Activated CD8-positive, alpha-beta T cell treated with anti-CD3 and anti-CD28 coated beads for 36 hours (primary cell): Measurements from ENCODE around the gene TMEM208. TPM values are rescaled to one million over a fixed set of nuclear protein-coding genes. Genes with fewer than 3 reads are reported as not detected.

Experiments used
- ATAC-seq: fragments of 200-7000 bp; cut with Tn5 transposase; one replicate; pipeline ENCODE4 v1.10.0; 2021; ENCODE audit warnings: mild to moderate bottlenecking, moderate library complexity
- CTCF ChIA-PET: fragments of 350-600 bp; sonication (Branson Sonifier 250); formaldehyde crosslinking; loops from one replicate; lab custom pipeline; 2021; ENCODE audit warnings: antibody characterized with exemption; lab: Charles Lee
- POLR2A ChIA-PET: fragments of 350-600 bp; sonication (Branson Sonifier 250); formaldehyde crosslinking; loops from one replicate; lab custom pipeline; 2021; ENCODE audit warnings: antibody characterized with exemption; lab: Charles Lee
- DNase-seq: peaks from one replicate; pipeline ENCODE4 v3.0.0-alpha.2; 2020
- H3K27ac Mint-ChIP-seq: one replicate; pipeline ENCODE4 v1.8.0; 2021; ENCODE audit warnings: mild to moderate bottlenecking, mixed read lengths
- H3K27me3 Mint-ChIP-seq: one replicate; pipeline ENCODE4 v1.8.0; 2021; ENCODE audit warnings: mixed read lengths
- H3K36me3 Mint-ChIP-seq: one replicate; pipeline ENCODE4 v1.8.0; 2021; ENCODE audit warnings: low read depth, mixed read lengths
- H3K4me1 Mint-ChIP-seq: one replicate; pipeline ENCODE4 v1.8.0; 2021; ENCODE audit warnings: low read depth, mixed read lengths
- H3K4me3 Mint-ChIP-seq: one replicate; pipeline ENCODE4 v1.8.0; 2021; ENCODE audit warnings: mild to moderate bottlenecking, moderate library complexity, mixed read lengths
- H3K9me3 Mint-ChIP-seq: one replicate; pipeline ENCODE4 v1.8.0; 2021; ENCODE audit warnings: mixed read lengths
- CTCF ChIP-seq: fragments of 200-600 bp; IDR thresholded peaks from one replicate; pipeline ENCODE4 v1.8.0; 2022; ENCODE audit warnings: antibody characterized with exemption, mild to moderate bottlenecking
- intact Hi-C: fragments of 100-400 bp; cut with micrococcal nuclease; formaldehyde crosslinking; loops from one replicate; pipeline ENCODE4 v1.10.0; 2022
- total RNA-seq, 2 experiments: library from RNA; stranded (reverse); gene quantifications; one replicate each; pipeline ENCODE4 v1.2.3, GENCODE V29; 2021

The TMEM208 gene
- total RNA-seq, 2 experiments from 2014 or later, result 25.7 to 30.7 TPM

GRCh38 chr16:67187175-67187890 is 39.6 kb upstream of the TMEM208 start:
- H3K27ac Mint-ChIP-seq, result no peak overlapping the region
- H3K27me3 Mint-ChIP-seq, result peaks cover 12% of the 10 kb centered on the region
- TF ChIP-seq CTCF, result no peak
- no peak for ATAC-seq
- intact Hi-C loops, result loop anchor here (10.0 kb wide), 1 partner anchor 213 kb away; no protein-coding TSS in a partner anchor
- ChIA-PET CTCF (interaction anchor here (0.8 to 7.1 kb wide), 6 partner anchors 8 to 209 kb away, joined by 3 to 71 read pairs (median 4); no protein-coding TSS in a partner anchor), POLR2A (interaction anchor here (0.8 to 1.3 kb wide), 3 partner anchors 12 to 159 kb away, joined by 3 to 4 read pairs (median 4); no protein-coding TSS in a partner anchor)
- peaks cover 15% of the 10 kb centered on the region for H3K4me1 Mint-ChIP-seq
- DNase-seq, result no peak
- H3K4me3 Mint-ChIP-seq, result no peak overlapping the region
- no peaks in the 10 kb centered on the region for H3K9me3 Mint-ChIP-seq
- H3K36me3 Mint-ChIP-seq, result no peaks in the 10 kb centered on the region

- Mint-ChIP-seq H3K4me3 (no peak overlapping the region), H3K27ac (no peak overlapping the region), H3K27me3 (peaks cover 12% of the 10 kb centered on the region), H3K36me3 (peaks cover 10% of the 10 kb centered on the region), H3K9me3 (no peaks in the 10 kb centered on the region), H3K4me1 (peaks cover 23% of the 10 kb centered on the region)
- TF ChIP-seq CTCF, result no peak
- ChIA-PET CTCF (interaction anchor here (1.3 to 1.9 kb wide), 4 partner anchors 9 to 170 kb away, joined by 3 to 6 read pairs (median 4); no protein-coding TSS in a partner anchor), POLR2A (interaction anchor here (0.6 kb wide), 1 partner anchor 154 kb away, joined by 3 read pairs; no protein-coding TSS in a partner anchor)
- DNase-seq (no peak), ATAC-seq (no peak)
- intact Hi-C loops, result loop anchor here (10.0 kb wide), 1 partner anchor 214 kb away; no protein-coding TSS in a partner anchor
These were observed 38.6 kb upstream of the TMEM208 start for GRCh38 chr16:67188323-67188722.

- H3K27me3 Mint-ChIP-seq, result peaks cover 12% of the 10 kb centered on the region
- H3K27ac Mint-ChIP-seq, result no peak overlapping the region
- DNase-seq (no peak), ATAC-seq (no peak)
- CTCF ChIA-PET, result interaction anchor here (1.3 to 1.9 kb wide), 4 partner anchors 9 to 171 kb away, joined by 3 to 7 read pairs (median 5); no protein-coding TSS in a partner anchor
- intact Hi-C loops, result loop anchor here (10.0 kb wide), 1 partner anchor 214 kb away; no protein-coding TSS in a partner anchor
- H3K4me3 Mint-ChIP-seq, result no peak overlapping the region
- H3K4me1 Mint-ChIP-seq, result peaks cover 28% of the 10 kb centered on the region
- TF ChIP-seq CTCF, result no peak
- peaks cover 14% of the 10 kb centered on the region for H3K36me3 Mint-ChIP-seq
- no peaks in the 10 kb centered on the region for H3K9me3 Mint-ChIP-seq
- POLR2A ChIA-PET, result no interaction called here
These were observed 38.1 kb upstream of the TMEM208 start for GRCh38 chr16:67188798-67189197.

GRCh38 chr16:67190041-67190440 is 36.9 kb upstream of the TMEM208 start, which contains the start of gene EXOC3L1:
TSS of gene EXOC3L1 (minus strand) at chr16:67190136. CDS start at chr16:67189676, 460 bp downstream.
- Mint-ChIP-seq H3K27ac (no peak within 1 kb of the TSS), H3K4me3 (no peak within 1 kb of the TSS), H3K27me3 (peaks cover 7% of the 10 kb centered on the region), H3K9me3 (no peaks in the 10 kb centered on the region), H3K36me3 (peaks cover 25% of the 10 kb centered on the region), H3K4me1 (peaks cover 36% of the 10 kb centered on the region)
- ChIA-PET CTCF (interaction anchor here (1.8 to 1.9 kb wide), 2 partner anchors 35 to 172 kb away, joined by 6 to 7 read pairs; no protein-coding TSS in a partner anchor), POLR2A (interaction anchor here (1.1 kb wide), 1 partner anchor 35 kb away, joined by 3 read pairs; no protein-coding TSS in a partner anchor)
- ATAC-seq, result no peak
- DNase-seq, result no peak
- intact Hi-C loops, result no loop called here
- no peak for TF ChIP-seq CTCF
